Ovary (tissue), 3 donors: ENCODE data around the gene ILKAP.

Experiments
- CTCF ChIP-seq, 3 donors: fragments of 450-650 bp in 2 of 3; fragments of 200-600 bp in 1 of 3; IDR thresholded peaks; one replicate each; pipeline versions ENCODE4 v1.5.1 to v1.8.0; 2016 to 2022; ENCODE audit warnings: antibody characterized with exemption in 3 of 3, mild to moderate bottlenecking in 1 of 3
- POLR2A ChIP-seq: fragments of 450-650 bp; IDR thresholded peaks from one replicate; pipeline ENCODE4 v1.6.1; 2017; ENCODE audit warnings: antibody characterized with exemption, mild to moderate bottlenecking, moderate library complexity
- donor health status: DM: no; HTN: no; CAD: no.

DNA sequence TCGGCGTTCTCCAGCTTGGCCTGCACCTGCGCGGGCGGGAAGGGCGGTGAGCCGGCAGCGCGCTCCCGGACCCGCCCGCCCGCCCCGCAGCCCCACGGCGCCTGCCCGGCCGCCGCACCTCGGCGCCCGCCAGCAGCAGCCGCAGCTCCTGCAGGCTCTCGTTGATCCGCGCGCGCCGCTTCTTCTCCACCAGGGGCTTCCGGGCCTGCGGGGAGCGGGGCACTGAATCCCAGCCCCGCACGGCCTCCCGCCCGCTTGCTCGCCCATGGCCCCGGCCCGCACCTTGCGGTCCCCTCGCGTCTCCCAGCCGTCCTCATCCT lies 36.0 kb upstream of the ILKAP start:
- no peak for TF ChIP-seq CTCF (IDR thresholded peaks at IDR 0.05)
- TF ChIP-seq POLR2A: no peak
